ENCODE results near the gene SYNE1.
"Not testable (repeated sequence)": the region's sequence is repeated elsewhere in the genome, so short reads cannot be mapped to it uniquely, and the experiment has no call there.

SYNE1 gene

GRCh38 chr6:152356016-152356415, 281.1 kb downstream of the SYNE1 start:
- no peak for DNase-seq

GRCh38 chr6:152355166-152355565, 282.0 kb downstream of the SYNE1 start:
- DNase-seq = no peak

- DNase-seq = no peak
Observed at GRCh38 chr6:152353440-152353839, 283.7 kb downstream of the SYNE1 start.

- no peak for DNase-seq
Observed at GRCh38 chr6:152351742-152352141, 285.4 kb downstream of the SYNE1 start.

GRCh38 chr6:152351110-152351509, 286.1 kb downstream of the SYNE1 start:
- DNase-seq = no peak

GRCh38 chr6:152348116-152348515, 289.0 kb downstream of the SYNE1 start:
- no peak for DNase-seq

- DNase-seq = no peak
Observed at GRCh38 chr6:152343735-152344360, 293.3 kb downstream of the SYNE1 start.

GRCh38 chr6:152341596-152341995, 295.6 kb downstream of the SYNE1 start:
- no peak for DNase-seq

GRCh38 chr6:152338335-152339125, 298.6 kb downstream of the SYNE1 start:
- DNase-seq = peak; percentile 18

GRCh38 chr6:152334555-152334954, 302.6 kb downstream of the SYNE1 start:
- DNase-seq = no peak

GRCh38 chr6:152330961-152331360, 306.2 kb downstream of the SYNE1 start:
- DNase-seq = no peak

- no peak for DNase-seq
Observed at GRCh38 chr6:152329638-152330448, 307.3 kb downstream of the SYNE1 start.

- DNase-seq = not testable (repeated sequence)
Observed at GRCh38 chr6:152328200-152328599, 309.0 kb downstream of the SYNE1 start.

GRCh38 chr6:152323376-152323775, 313.8 kb downstream of the SYNE1 start:
- peak; percentile 4 for DNase-seq

- DNase-seq = no peak
Observed at GRCh38 chr6:152318278-152318677, 318.9 kb downstream of the SYNE1 start.

GRCh38 chr6:152316024-152316423, 321.1 kb downstream of the SYNE1 start:
- DNase-seq = no peak

GRCh38 chr6:152314483-152314832, 322.7 kb downstream of the SYNE1 start:
- DNase-seq = no peak

GRCh38 chr6:152313542-152314482, 323.4 kb downstream of the SYNE1 start:
- no peak for DNase-seq

GRCh38 chr6:152312434-152312833, 324.7 kb downstream of the SYNE1 start:
- DNase-seq = no peak

- DNase-seq = no peak
Observed at GRCh38 chr6:152310371-152310954, 326.7 kb downstream of the SYNE1 start.

GRCh38 chr6:152309648-152310047, 327.5 kb downstream of the SYNE1 start:
- no peak for DNase-seq

- no peak for DNase-seq
Observed at GRCh38 chr6:152309006-152309405, 328.2 kb downstream of the SYNE1 start.

Measured in NCI-H69 (cell line).